ENCODE results near the gene LMO3.

LMO3 gene

DNA sequence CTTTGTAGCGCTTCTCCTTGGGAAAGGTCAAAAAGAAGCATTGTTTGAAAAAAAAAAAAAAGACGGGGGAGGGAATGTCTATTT, at the start of gene LMO3:
TSS of gene LMO3 (minus strand) at position 46 of the 84 bp plus-strand sequence. CDS start 5,302 bp downstream, outside the sequence.
- DNase-seq: no peak

DNA sequence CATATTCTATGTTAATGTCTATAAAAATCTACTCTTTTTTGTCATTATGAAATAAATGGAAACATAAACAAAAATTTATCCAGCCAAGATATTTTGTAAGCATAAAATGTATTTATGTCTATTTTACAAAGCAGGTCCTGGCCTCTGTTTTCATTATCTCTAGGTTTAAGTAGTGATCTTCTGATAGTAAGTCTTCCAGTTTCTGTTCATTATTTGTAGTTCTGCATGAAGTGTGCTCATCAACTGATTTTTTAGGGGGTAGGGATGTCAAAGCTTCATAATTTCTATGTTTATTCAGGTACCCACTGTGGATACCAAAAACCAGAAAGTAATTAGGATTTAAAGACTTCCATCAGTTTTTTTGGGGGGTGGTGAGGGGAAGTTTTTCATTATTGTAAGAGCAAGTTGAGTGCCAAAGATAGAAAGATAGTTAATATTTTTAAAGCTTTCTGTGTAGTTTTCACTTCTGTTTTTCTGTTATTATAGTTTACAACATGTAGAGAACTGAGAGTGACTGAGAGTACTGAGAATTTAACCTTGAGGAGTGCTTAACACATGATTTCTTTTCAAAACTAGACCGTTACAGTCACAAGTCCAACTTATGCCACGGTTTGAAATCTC, 30.6 kb upstream of the LMO3 start:
- DNase-seq: no peak

DNA sequence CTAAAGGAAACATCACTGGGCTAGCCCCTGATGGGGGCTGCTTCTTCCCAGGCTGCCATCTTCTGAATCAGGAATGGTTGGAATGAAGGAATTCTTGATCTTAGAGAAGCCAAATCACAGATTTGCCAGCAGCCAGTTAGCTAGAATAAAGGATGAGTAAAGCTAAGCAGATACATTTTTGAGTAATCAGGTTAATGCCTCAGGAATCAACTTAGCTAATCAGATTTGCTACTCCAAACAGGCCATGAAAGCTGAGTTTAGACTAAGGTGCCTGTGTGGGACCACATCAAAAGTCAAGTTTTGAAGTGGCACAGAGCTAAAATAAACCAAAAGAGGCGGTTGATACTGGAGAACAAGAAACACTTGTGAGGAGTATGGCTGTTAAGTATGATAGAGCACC, 28.8 kb upstream of the LMO3 start:
- DNase-seq: no peak

DNA sequence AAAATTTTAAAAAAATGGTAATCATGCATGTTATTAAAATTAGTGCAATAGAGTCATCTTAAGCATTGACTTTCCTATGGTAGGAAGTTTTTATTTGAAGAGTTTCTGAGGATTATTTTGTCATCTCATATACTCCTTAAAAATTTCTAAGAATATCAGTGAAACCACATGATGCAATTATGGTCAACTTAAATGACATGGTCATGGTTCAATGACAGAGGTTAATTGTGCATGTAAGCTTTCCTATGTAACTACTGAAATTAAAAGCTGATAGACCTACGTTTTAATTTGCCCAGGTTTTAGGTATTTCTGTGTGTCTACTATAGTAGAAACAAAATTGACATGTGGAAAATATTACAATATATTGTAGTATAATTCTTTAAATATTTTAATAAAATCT, 21.0 kb upstream of the LMO3 start:
- no peak for DNase-seq

- no peak for DNase-seq
These were observed 16.4 kb upstream of the LMO3 start for GRCh38 chr12:16622338-16622737.

DNA sequence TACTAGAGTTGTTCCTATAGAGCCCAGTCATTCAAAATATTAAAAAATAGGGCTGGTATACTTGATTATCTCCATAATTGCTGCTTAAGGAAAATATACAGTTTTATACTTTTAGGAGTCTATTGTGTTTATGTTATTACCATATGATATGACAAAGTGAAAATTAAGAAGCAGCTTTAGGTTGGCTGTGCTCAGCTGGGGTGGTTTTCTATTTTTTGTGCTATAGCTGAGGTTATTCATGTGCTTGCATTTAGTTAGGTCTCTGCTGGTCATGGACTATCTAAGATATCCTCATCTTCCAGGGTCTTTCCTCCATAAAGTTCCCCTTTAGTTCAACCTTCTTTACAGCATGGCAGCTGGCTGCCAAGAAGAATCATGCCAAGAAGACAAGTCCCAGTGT, 13.6 kb upstream of the LMO3 start:
- no peak for DNase-seq

GRCh38 chr12:16618256-16618655, 12.3 kb upstream of the LMO3 start:
- DNase-seq: no peak

DNA sequence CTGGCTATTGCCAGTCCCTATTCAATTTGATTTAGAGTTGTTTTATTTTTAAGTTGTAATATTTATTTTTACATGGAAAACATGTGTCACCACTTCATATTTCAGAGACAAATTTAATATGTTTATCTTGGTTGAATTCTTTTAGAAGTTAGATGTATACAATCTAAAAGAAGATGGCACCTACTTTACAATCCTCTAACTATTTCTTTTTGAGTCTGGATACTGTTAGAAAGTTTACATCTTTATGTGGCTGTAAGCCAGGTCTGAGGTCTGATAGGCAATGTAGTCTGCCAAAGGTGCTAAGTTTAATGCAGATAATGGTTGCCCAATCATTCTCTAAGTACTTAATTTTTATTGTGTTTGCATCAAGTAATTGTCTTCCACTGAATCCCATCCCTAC, 7.2 kb upstream of the LMO3 start:
- DNase-seq: no peak

DNA sequence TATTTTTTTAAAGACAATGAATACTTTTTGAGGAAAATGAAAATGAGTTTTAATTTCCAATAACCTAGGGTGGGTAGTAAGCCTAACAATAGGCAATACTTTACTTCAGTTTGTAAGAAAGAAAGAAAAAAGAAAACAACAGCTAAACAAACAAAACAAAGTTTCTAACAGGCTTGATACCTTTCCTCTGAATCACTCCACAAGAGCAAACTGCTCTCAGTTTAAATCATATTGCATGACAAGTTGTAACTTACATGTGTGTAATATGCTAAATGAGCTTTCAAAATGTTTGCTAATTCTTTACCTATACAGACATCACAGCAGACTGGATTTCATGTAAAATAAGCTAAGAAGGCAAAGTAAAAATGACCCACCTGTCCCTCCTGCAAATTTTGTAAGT, 6.7 kb upstream of the LMO3 start:
- DNase-seq: no peak

DNA sequence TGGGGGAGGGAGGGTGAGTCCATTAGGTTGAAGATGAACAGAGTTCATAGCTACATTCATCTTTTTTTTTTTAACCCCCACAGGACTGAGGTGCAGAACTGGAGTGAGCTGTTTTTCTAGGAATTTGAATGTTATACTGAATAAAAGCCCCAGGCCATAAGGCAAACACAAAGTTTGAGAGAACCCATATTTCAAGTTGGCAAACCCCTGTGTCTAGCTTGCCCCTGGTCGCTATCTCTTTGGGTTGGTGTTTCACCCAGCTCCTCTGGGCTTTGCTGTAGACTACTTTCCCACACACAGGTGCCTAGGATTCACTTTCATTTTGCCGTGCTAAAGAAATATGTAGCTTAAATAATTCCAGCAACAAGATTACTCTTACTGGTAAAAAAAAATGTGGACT, 5.2 kb upstream of the LMO3 start:
- no peak for DNase-seq

DNA sequence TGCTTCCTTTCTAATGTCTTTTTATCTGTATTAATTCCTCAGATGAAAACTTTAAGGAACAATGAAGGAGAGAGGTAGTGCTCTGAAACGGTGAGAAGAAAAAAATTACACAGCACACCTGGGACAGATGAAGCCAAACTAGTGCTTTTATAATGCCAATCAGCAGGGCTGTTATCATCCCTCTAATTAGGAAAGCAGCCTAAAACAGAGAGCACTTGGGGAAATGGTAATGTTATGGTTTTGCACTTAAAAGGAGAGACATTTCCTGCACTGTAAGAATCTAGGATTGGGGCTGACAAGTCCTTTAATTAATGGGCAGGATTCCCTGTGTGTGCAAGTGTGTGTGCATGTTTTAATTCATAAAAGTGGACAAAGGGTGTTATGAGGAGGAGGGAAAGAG, 4.8 kb upstream of the LMO3 start:
- no peak for DNase-seq

- DNase-seq: no peak
These were observed 4.1 kb upstream of the LMO3 start for GRCh38 chr12:16610001-16610585.

- no peak for DNase-seq
These were observed 3.1 kb upstream of the LMO3 start for GRCh38 chr12:16608946-16609539.

GRCh38 chr12:16607906-16608775, 2.2 kb upstream of the LMO3 start:
- DNase-seq: no peak

DNA sequence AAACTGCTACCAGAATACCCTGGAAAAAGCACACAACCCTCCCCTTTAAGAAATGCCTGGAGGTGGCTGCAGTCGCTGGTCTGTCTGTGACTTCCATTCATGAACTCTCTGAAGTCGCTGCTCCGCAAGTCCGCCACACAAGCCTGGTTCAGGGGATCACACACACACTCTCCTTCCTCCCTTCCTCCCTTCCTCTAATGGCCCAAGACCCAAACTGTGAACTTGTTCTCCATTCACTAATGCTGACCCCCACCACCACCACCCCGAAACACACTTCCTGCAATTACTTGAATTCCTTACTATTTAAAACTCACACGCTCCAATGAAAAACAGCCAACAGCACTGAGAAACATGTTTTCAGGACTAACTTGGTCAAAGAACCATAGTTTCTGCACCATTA, 1.0 kb upstream of the LMO3 start:
- no peak for DNase-seq

GRCh38 chr12:16606201-16606849, 363 bp upstream of the LMO3 start:
- no peak for DNase-seq

DNA sequence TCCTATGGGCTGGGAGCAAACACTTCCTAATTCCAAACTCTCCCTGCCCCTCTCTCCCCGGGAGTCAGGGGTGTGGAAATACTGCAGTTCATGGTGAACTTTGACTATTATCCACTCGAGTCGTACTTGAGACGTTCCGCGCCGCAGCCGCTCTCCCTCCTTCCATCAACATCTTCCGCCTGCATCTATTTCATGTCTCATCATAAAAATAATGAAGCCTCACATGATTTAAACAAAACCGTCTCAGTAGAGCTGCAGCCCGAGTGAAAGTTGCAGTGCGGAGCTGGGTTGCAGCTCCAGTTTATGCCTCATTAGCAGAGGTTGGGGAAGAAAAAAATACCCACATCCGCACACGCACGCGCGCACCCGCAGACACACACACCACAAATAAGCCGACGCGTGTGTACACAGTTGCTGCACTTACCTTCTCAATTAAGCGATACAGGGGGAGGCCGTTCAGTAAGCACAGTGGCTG, 283 bp downstream of the LMO3 start:
- DNase-seq: no peak

DNA sequence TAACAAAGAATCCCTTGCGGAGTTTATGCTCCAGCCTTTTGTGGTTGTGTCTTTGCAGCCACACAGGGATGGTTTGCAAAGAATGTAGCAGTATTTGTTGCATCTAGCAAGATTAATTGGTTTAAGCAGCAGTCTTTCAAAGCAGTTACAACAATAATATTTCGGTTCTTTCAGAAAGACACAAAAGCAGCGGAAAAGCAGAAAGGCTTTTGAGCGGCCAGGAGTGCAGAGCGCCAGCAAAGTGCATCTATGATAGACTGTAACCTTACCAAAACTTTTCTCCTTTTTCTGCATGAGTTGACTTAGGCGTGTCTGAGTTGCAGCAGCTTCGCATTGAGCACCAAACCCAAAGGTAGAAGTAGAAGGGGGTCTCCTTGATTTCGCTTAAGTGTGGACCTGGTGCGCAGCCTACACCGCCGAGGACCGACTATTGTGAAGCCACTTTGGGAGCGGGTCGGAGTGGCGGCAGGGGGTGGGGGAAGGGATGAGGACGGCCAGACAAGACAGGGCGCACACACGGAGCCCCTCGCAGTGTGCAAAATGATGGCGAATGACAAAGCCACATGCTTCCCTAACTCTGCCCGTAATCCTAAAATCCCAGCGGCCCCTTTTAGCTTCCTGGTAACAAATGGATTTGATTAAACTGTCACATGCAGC, 1.2 kb downstream of the LMO3 start:
- DNase-seq: no peak

DNA sequence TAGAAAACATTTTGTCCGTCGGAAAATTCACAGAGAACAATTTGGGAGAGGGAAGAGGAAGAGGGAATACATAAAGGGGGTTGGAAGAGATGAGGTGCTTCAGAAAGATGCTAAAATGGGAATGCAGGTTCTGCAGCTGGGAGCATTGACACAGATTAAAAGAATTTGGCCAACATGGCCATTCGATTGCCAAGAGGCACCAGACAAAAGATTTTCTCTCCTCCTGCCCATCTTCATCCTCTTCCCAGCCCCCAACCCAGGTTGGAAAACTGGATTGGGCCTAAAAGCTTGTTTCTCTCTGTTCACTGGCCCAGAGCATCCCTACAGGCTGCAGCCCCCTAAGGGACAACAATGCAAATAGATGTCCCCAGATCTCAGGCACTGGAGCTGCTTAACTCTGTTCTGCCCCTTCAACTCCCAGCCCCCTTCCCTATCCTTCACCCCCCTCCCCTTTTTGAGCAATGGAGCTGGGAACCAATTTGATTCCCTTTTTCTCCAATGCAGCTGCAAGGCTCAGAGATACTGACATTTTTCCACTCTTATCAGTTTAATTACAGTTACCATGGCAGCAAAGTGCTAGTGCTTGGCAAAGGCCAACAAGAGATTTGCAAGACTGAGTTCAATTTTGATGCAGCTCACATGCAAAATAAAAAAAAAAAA, 1.9 kb downstream of the LMO3 start:
- DNase-seq: no peak

DNA sequence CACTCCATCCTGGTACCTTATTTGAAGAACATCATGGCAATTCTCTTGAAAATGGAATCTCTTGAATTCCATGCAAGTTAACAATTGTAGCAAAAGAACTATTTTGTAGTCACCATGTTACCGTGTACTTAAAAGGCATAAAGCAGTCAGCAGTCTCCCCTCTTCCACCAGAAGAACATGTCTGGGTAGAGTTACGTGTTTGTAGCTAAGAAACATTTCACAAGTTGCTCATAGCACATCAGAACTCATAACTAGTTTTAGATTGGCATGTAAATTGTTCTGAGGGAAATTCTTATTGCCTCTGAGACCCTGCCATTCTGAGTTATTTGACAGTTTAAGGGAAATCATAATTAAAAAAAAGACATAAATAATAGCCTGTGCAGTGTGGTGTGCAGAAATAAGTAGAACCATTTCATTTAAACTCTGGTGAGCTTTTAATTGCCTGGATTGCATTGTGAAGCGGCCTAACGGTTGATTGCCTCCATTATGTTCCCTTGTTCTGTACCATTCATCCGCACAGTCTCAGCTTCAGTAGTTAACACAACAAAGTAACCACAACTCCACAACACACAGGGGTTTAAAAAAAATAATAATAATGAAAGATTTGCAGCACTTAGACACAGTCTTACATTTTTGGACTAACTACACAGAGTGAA, 2.6 kb downstream of the LMO3 start:
- no peak for DNase-seq

- no peak for DNase-seq
These were observed 3.5 kb downstream of the LMO3 start for GRCh38 chr12:16602412-16602811.

GRCh38 chr12:16600525-16600924, 5.4 kb downstream of the LMO3 start:
- no peak for DNase-seq

Data from EL (cell line).